ENCODE measurements around the gene SPOCD1.

Gene SPOCD1

DNA sequence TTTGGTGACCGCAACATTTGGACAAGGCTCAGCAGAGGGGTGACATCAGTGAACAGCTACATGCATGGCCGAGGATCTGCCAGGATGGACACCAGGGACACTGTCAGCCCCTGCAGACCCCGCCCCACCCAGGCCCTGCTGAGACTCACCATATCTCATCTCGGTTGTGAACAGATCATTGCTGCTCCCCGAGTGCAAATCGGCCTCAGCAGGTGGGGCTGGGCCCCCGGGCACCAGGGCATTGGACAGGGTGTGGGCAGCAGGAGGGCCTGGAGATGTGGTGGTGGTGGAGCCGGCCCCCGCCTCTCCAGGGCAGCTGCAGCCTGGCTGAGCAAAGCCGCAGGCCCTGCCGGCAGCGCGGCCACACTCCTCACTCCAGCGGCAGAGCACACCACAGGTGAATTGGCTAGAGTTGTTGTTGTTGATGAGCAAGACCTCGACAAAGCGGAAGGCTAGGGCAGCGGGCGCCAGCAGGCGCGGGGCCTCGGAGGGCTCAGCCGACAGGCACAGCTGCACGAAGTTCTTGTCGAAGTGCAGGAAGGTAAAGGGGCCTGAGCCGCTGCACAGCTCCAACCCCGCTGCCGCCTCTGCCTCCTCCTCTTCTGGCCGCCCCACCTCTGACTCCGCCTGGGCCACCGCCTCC is 59.9 kb downstream of the SPOCD1 start:
- CTCF ChIA-PET = interaction anchor here (1.3 to 2.7 kb wide), 3 partner anchors 10 to 193 kb away, joined by 3 to 16 read pairs (median 15); no protein-coding TSS in a partner anchor
- H3K4me3 ChIP-seq (ENCODE audit: low read depth, low read length) = no peak overlapping the region
- POLR2A ChIA-PET = no interaction called here
- no peak for DNase-seq (ENCODE audit: low read depth, low spot score)
- TF ChIP-seq, protein P1, sequence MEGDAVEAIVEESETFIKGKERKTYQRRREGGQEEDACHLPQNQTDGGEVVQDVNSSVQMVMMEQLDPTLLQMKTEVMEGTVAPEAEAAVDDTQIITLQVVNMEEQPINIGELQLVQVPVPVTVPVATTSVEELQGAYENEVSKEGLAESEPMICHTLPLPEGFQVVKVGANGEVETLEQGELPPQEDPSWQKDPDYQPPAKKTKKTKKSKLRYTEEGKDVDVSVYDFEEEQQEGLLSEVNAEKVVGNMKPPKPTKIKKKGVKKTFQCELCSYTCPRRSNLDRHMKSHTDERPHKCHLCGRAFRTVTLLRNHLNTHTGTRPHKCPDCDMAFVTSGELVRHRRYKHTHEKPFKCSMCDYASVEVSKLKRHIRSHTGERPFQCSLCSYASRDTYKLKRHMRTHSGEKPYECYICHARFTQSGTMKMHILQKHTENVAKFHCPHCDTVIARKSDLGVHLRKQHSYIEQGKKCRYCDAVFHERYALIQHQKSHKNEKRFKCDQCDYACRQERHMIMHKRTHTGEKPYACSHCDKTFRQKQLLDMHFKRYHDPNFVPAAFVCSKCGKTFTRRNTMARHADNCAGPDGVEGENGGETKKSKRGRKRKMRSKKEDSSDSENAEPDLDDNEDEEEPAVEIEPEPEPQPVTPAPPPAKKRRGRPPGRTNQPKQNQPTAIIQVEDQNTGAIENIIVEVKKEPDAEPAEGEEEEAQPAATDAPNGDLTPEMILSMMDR (IDR thresholded peaks at IDR 0.05; ENCODE audit: insufficient read depth, low read length, missing control alignments) = no peak

DNA sequence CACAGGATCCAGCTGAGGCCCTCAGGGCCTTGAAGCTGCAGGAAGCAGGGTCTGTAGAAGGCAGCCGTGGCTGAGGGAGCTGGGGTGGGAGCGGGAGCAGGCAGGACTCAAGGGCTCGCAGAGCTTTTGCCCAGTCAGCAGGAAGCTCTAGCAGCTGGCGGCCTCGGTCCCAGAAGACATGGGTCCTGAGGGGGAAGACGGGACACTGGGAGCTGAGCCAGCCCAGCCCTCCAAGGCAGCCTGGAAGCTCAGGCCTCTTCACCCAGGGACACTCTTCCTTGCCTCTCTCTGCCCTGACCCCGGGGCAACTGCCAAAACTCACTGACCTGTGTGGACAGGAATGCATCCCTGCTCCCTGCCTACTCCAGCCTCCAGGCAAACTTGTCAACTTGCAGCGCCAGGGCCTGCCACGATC is 60.6 kb downstream of the SPOCD1 start:
- no peak for DNase-seq (ENCODE audit: low read depth, low spot score)
- TF ChIP-seq, protein P1 (IDR thresholded peaks at IDR 0.05; ENCODE audit: insufficient read depth, low read length, missing control alignments) = no peak
- POLR2A ChIA-PET = no interaction called here
- CTCF ChIA-PET = interaction anchor here (1.3 to 3.4 kb wide), 4 partner anchors 8 to 192 kb away, joined by 3 to 16 read pairs (median 12); partner anchors contain the start of gene ADGRB2
- no peak overlapping the region for H3K4me3 ChIP-seq (ENCODE audit: low read depth, low read length)

DNA sequence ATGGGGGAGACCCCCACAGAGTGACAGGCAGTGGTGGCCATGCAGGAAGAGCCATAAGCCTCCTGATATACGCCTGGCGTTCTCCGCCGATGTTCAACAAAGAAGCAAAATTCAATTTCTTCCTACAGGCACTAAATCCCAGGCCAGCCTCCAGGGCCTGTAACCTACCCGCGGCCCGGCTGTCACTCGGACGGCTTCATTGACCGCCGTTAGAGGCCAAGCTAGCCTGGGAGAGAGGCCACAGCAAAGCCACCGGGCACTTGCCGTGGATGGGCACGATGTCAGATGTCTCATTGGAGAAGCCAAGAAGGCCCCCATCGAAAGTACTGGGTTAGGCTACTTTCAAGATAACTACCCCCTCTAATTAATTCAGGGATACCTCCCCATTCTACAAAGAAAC is 61.4 kb downstream of the SPOCD1 start:
- POLR2A ChIA-PET = no interaction called here
- TF ChIP-seq, protein P1 (IDR thresholded peaks at IDR 0.05; ENCODE audit: insufficient read depth, low read length, missing control alignments) = no peak

DNA sequence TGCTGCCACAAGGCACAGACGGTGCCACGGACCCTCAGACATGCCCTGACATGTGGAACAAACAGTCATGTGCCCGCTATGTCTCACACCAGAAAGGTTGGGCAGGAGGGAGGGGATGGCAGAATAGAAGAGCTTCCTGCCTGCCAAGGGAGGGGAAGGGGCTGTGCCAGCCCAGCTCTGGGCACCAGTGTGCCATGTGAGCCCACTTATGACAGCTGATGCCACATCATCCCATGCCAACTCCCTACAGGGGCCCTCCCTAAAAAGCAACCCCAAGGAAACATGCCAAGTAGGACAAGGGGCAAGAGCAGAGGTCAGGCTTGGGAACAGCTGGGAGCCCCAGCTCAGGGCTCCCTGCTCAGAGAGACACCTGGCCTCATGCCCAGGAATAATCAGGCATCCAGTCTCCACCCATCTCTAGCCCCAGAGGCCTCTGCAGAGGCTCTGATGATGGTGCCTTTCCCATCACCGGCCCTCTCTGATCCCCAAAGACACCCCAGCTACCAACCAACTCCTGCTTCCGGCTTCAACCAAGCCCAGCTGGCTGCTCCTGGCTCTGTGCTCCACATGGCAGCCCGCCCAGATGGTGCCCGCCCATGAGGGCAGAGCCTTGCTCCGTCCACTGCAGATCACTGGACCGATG is 62.0 kb downstream of the SPOCD1 start:
- DNase-seq (ENCODE audit: low read depth, low spot score) = no peak
- H3K4me3 ChIP-seq (ENCODE audit: low read depth, low read length) = no peak overlapping the region
- TF ChIP-seq, protein P1 (IDR thresholded peaks at IDR 0.05; ENCODE audit: insufficient read depth, low read length, missing control alignments) = no peak
- POLR2A ChIA-PET = no interaction called here
- CTCF ChIA-PET = interaction anchor here (2.7 to 3.4 kb wide), 3 partner anchors 9 to 38 kb away, joined by 9 to 17 read pairs (median 16); partner anchors contain the start of gene ADGRB2

More for the DNA sequence above, 61.4 kb downstream of the SPOCD1 start:
- no peak overlapping the region for H3K4me3 ChIP-seq (ENCODE audit: low read depth, low read length)
- CTCF ChIA-PET = interaction anchor here (1.9 to 3.4 kb wide), 4 partner anchors 9 to 38 kb away, joined by 9 to 17 read pairs (median 16); partner anchors contain the start of gene ADGRB2
- no peak for DNase-seq (ENCODE audit: low read depth, low spot score)

DNA sequence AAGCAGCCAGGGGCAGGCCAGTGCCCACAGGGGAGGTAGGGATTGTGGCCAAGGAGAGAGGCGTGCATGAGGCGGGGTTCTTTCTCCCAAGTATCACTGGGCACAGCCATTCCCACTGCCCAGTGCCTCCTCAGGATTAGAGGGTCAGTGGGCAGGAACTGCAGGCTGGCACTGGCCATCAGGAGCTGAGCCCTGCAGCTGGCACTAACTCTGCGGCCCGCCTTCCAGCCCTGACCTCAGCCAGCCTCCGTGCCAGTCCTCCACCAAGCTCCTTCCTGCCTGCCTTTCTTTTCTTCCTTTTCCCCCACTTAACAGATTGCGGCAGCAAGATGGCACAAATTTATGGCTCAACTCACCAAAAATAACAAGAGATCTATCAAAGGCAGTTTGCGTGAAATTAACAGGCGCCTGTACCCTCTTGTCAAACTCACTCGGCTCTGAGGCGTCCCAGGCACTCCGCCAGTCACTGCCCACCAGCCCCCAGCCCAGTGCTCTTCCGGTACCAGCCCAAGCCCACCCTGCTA is 62.8 kb downstream of the SPOCD1 start:
- no peak for DNase-seq (ENCODE audit: low read depth, low spot score)
- TF ChIP-seq, protein P1 (IDR thresholded peaks at IDR 0.05; ENCODE audit: insufficient read depth, low read length, missing control alignments) = no peak
- ChIA-PET POLR2A (no interaction called here), CTCF (interaction anchor here (1.0 to 3.4 kb wide), 5 partner anchors 9 to 89 kb away, joined by 3 to 17 read pairs (median 9); partner anchors contain the start of gene ADGRB2)
- no peak overlapping the region for H3K4me3 ChIP-seq (ENCODE audit: low read depth, low read length)

DNA sequence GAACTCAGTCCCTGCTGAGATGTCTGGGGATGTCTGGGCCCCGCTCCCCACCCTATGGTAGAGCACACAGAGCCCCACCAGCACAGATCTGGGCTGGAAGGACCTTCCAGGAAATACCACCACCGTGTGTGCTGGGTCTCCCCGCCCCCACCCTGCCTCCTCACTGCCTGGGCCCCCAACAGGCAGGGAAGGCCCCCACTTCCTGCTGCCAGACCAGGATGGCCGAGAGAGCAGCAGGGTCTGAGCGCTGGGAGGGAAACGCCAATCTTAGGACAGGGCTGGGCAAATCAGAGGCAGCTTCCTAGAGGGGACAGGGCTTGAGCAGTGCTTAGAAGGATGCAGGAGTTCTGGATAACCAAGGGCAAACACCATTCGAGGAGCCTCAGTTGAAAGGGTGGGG is 63.6 kb downstream of the SPOCD1 start:
- no peak overlapping the region for H3K4me3 ChIP-seq (ENCODE audit: low read depth, low read length)
- TF ChIP-seq, protein P1 (IDR thresholded peaks at IDR 0.05; ENCODE audit: insufficient read depth, low read length, missing control alignments) = no peak
- DNase-seq (ENCODE audit: low read depth, low spot score) = no peak
- POLR2A ChIA-PET = interaction anchor here (1.6 kb wide), 1 partner anchor 9 kb away, joined by 7 read pairs; no protein-coding TSS in a partner anchor
- CTCF ChIA-PET = interaction anchor here (0.7 to 3.4 kb wide), 10 partner anchors 8 to 88 kb away, joined by 3 to 17 read pairs (median 4); partner anchors contain the start of gene ADGRB2
